Gastrocnemius medialis (tissue), 4 donors: ENCODE results near the gene CTR9. TPM values are rescaled to one million over a fixed set of nuclear protein-coding genes. Genes with fewer than 3 reads are reported as not detected.
A peak's percentile ranks its signal among the peaks of the same experiment; 100 is the strongest.

Source experiments
- ATAC-seq, 2 donors: fragments of 150-250 bp; one replicate each; pipeline ENCODE4 v1.9.1; 2016
- DNase-seq, 2 donors: peaks; one replicate each; pipeline ENCODE4 v3.0.0-alpha.2; 2019
- H3K27ac ChIP-seq, 4 donors: fragments of 200-600 bp; sonication (generic); 1 replicate in 1 of 4; 2 replicates in 3 of 4; pipeline ENCODE4 v1.5.1; 2016 to 2018; ENCODE audit warnings: mild to moderate bottlenecking in 2 of 4, moderate library complexity in 1 of 4
- H3K27me3 ChIP-seq, 3 donors: fragments of 200-600 bp; sonication (generic) in 2 of 3; 1 replicate in 1 of 3; 2 replicates in 2 of 3; pipeline versions ENCODE4 v1.5.1 to v1.6.0; 2016 to 2019; ENCODE audit warnings: mild to moderate bottlenecking in 1 of 3, moderate library complexity in 1 of 3
- H3K36me3 ChIP-seq, 2 donors: fragments of 200-600 bp; sonication (generic) in 1 of 2; one replicate each; pipeline ENCODE4 v1.5.1; 2017 to 2018
- H3K4me1 ChIP-seq, 2 donors: fragments of 200-600 bp; sonication (generic) in 1 of 2; one replicate each; pipeline ENCODE4 v1.5.1; 2016 to 2017; ENCODE audit warnings: mild to moderate bottlenecking in 2 of 2
- H3K4me3 ChIP-seq, 4 donors: fragments of 200-600 bp; sonication (generic) in 3 of 4; 1 replicate in 1 of 4; 2 replicates in 3 of 4; pipeline ENCODE4 v1.5.1; 2016 to 2019; ENCODE audit warnings: mild to moderate bottlenecking in 2 of 4
- H3K9me3 ChIP-seq, 3 donors: fragments of 200-600 bp; sonication (generic) in 2 of 3; 1 replicate in 1 of 3; 2 replicates in 2 of 3; pipeline ENCODE4 v1.5.1; 2016 to 2019
- POLR2A ChIP-seq, 2 donors: fragments of 450-650 bp; IDR thresholded peaks; one replicate each; pipeline ENCODE4 v1.6.1; 2017; ENCODE audit warnings: antibody characterized with exemption in 2 of 2, mild to moderate bottlenecking in 2 of 2, moderate library complexity in 2 of 2
- in situ Hi-C, 4 donors: fragments of 200-750 bp; cut with MboI; loops; one replicate each; pipeline versions ENCODE4 v1.15.0 to v1.8.0; 2017; ENCODE audit warnings: low sequenced_read_pairs in 4 of 4
- intact Hi-C: fragments of 100-400 bp; cut with DNase I; formaldehyde crosslinking; loops from one replicate; pipeline ENCODE4 v1.15.1; 2023; ENCODE audit warnings: low total_unique reads
- total RNA-seq, 4 donors: library from RNA; depleted of rRNA; stranded (reverse); fragments of >200 nt; gene quantifications; one replicate each; pipeline versions ENCODE4 v1.1.0 to v1.2.3, GENCODE V29; 2016
- TF ChIP-seq, protein P1 (sequence below), 5 experiments: fragments of 450-650 bp in 3 of 5; fragments of 200-600 bp in 2 of 5; sonication (generic) in 2 of 5; IDR thresholded peaks in 4 of 5; conservative IDR thresholded peaks in 1 of 5; 1 replicate in 4 of 5; 2 replicates in 1 of 5; pipeline ENCODE4 v1.5.1; 2016 to 2019; ENCODE audit warnings: antibody characterized with exemption in 5 of 5, mild to moderate bottlenecking in 3 of 5, moderate library complexity in 3 of 5

CTR9 gene
- 10 to 100 TPM; 18.3 to 22.2 (median 20.4) TPM for total RNA-seq

DNA sequence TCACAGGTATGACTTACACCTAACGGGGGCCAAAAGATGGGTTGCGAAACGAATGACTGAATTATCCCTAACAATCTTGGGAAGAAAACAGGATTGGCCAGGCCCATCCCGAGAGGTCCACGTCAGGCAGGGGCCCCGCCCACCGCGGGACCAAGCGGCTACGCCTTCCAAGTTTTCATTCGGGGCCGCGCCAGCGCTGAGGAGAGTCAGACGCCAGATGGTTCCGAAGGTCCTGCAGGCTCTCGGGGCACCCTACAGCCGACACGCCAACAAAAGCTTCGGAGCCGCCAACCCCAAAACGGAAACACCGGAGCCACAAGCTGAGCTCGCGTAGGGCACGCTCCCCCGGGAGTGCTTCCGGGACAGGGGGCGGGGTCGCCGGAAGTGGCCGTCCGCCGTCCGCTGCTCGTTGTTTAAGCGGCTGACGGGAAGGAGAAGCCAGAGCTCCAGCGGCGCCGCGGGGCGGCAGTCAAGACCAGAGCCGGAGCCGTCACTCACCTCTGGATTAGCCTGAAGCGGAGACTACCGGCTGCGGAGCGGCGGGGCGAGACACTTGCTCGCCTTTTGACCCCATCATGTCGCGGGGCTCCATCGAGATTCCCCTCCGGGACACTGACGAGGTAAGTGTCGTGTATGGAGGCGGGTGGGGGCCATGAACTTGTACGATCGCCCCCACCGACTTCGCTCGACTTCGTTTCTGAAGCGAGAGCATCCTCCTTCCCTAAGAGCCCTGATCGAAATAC is at the start of gene CTR9:
TSS of gene CTR9 (plus strand) at position 409 of the 743 bp plus-strand sequence. CDS start at position 576, 167 bp downstream.
- H3K27me3 ChIP-seq = no peaks in the 10 kb centered on the region
- intact Hi-C loops (loop anchor here (5.0 kb wide), 1 partner anchor 56 kb away; the partner anchor contains the start of gene EIF4G2), in situ Hi-C loops (no loop called here)
- DNase-seq (peak; percentile 90 to 93), ATAC-seq (peak; percentile 92 to 93)
- peak within 1 kb of the TSS; percentile 65 to 96 (median 90) for H3K4me3 ChIP-seq
- peak; percentile 93 to 97 for TF ChIP-seq POLR2A (IDR thresholded peaks at IDR 0.05)
- TF ChIP-seq, protein P1, sequence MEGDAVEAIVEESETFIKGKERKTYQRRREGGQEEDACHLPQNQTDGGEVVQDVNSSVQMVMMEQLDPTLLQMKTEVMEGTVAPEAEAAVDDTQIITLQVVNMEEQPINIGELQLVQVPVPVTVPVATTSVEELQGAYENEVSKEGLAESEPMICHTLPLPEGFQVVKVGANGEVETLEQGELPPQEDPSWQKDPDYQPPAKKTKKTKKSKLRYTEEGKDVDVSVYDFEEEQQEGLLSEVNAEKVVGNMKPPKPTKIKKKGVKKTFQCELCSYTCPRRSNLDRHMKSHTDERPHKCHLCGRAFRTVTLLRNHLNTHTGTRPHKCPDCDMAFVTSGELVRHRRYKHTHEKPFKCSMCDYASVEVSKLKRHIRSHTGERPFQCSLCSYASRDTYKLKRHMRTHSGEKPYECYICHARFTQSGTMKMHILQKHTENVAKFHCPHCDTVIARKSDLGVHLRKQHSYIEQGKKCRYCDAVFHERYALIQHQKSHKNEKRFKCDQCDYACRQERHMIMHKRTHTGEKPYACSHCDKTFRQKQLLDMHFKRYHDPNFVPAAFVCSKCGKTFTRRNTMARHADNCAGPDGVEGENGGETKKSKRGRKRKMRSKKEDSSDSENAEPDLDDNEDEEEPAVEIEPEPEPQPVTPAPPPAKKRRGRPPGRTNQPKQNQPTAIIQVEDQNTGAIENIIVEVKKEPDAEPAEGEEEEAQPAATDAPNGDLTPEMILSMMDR (IDR thresholded peaks at IDR 0.05 in 4 of 5, conservative IDR thresholded peaks at IDR 0.05 in 1 of 5) = peak in 1 of 5 experiments; percentile 25
- H3K9me3 ChIP-seq = no peaks in the 10 kb centered on the region
- peak within 1 kb of the TSS; percentile 86 to 98 (median 97) for H3K27ac ChIP-seq
- peaks cover 10 to 26% of the 10 kb centered on the region in 2 donors for H3K4me1 ChIP-seq
- peaks cover 0 to 35% of the 10 kb centered on the region in 2 donors for H3K36me3 ChIP-seq

- intact Hi-C loops = no loop called here
- Histone ChIP-seq H3K4me3 (no peak overlapping the region), H3K36me3 (no peaks in the 10 kb centered on the region), H3K27ac (no peak overlapping the region), H3K9me3 (no peaks in the 10 kb centered on the region), H3K27me3 (no peaks in the 10 kb centered on the region), H3K4me1 (peaks cover 0 to 1% of the 10 kb centered on the region in 2 donors)
- TF ChIP-seq, protein P1 (IDR thresholded peaks at IDR 0.05 in 4 of 5, conservative IDR thresholded peaks at IDR 0.05 in 1 of 5) = no peak
- TF ChIP-seq POLR2A (IDR thresholded peaks at IDR 0.05) = no peak
- DNase-seq (no peak), ATAC-seq (no peak)
- in situ Hi-C loops = no loop called here
These were observed 49.1 kb upstream of the CTR9 start for GRCh38 chr11:10701982-10702381.

- no peak overlapping the region for H3K27ac ChIP-seq
- no peaks in the 10 kb centered on the region for H3K4me1 ChIP-seq
- no peaks in the 10 kb centered on the region for H3K27me3 ChIP-seq
- TF ChIP-seq, protein P1 (IDR thresholded peaks at IDR 0.05 in 4 of 5, conservative IDR thresholded peaks at IDR 0.05 in 1 of 5) = no peak
- no peak for TF ChIP-seq POLR2A (IDR thresholded peaks at IDR 0.05)
- intact Hi-C loops (no loop called here), in situ Hi-C loops (no loop called here)
- H3K9me3 ChIP-seq = no peaks in the 10 kb centered on the region
- no peak for DNase-seq
- no peak overlapping the region for H3K4me3 ChIP-seq
- no peak for ATAC-seq
- H3K36me3 ChIP-seq = no peaks in the 10 kb centered on the region
These were observed 42.9 kb upstream of the CTR9 start for GRCh38 chr11:10708131-10708530.

- Histone ChIP-seq H3K36me3 (no peaks in the 10 kb centered on the region), H3K27me3 (no peaks in the 10 kb centered on the region), H3K9me3 (no peaks in the 10 kb centered on the region), H3K27ac (no peak overlapping the region), H3K4me3 (no peak overlapping the region), H3K4me1 (no peaks in the 10 kb centered on the region)
- TF ChIP-seq, protein P1 (IDR thresholded peaks at IDR 0.05 in 4 of 5, conservative IDR thresholded peaks at IDR 0.05 in 1 of 5) = no peak
- TF ChIP-seq POLR2A (IDR thresholded peaks at IDR 0.05) = no peak
- intact Hi-C loops = no loop called here
- in situ Hi-C loops = no loop called here
- no peak for ATAC-seq
- DNase-seq = no peak
These were observed 41.6 kb upstream of the CTR9 start for GRCh38 chr11:10709299-10710086.
